HTERT RPE-1 (cell line): Measurements from ENCODE around the gene RIMBP2.
"Not testable (repeated sequence)": the region's sequence is repeated elsewhere in the genome, so short reads cannot be mapped to it uniquely, and the experiment has no call there.

Source experiments
- in situ Hi-C: fragments of 300-500 bp; cut with MboI; formaldehyde crosslinking; loops from 4 replicates; pipeline ENCODE4 v1.14.3; 2020; ENCODE audit warnings: low sequenced_read_pairs

Gene RIMBP2

DNA sequence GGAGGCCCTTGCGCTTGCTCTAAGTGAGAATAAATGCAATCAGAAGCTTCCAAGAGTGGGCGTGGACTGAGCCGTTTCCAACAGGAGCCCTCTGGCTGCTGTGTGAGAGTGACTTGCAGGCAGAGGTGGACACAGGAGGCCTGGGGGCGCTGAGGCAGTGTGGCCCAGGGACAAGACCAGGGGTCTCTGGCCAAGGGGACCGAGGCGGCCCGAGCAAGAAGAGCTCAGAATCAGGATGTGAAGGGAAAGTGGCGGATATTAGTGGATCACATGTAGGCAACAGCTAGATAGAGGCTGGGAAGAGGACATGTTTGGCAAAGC is 8.6 kb downstream of the RIMBP2 start:
- in situ Hi-C loops = no loop called here

DNA sequence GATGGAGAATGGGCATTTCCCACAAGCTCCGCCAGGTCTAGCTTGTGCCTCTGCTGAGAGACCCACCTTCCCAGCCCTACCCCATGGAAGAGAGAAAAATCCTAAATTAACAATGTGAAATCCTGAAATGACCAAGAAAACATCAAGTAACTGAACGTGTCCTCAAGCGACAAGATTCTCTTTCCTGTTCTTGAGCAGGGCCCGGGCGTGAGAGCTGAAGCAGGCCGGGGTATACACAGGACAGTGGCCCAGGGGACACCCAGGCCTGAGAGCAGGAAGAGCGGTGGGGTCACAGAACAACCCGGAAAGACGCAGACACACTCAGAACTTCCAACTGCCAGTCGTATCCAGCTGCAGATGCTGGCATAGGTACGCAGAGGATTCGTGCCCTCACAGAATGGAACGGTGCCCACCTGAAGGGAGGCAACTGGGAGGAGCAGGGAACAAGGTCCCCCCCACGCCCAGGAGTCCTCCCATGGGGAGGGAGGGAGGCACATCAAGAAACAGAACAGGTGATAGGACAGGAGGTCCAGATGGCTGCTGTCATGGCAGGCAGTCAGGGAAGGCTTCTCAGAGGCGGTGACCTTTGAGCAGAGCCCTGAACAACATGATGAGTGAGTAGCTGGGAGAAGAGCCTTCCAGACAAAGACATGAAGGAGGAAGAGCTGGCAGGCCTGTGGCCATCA is 9.1 kb downstream of the RIMBP2 start:
- in situ Hi-C loops = no loop called here

DNA sequence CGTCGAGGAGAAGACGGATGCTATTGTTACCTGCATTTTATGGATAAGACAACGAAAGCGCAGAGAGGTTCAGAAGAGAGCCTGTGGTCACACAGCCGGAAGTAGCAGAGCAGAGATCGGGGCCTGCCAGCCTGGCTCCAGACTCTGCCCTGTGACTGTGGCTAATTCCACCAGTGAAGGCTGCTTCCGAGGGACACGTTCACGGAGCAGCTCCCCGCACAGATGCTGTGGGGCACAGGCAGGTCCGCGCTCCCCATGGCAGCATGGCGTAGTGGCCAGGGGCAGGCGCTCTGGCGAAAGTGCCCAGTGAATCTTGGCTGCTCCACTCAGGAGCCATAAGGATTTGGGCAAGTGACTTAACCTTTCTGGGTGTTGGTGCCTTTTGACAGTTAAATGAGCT is 9.8 kb downstream of the RIMBP2 start:
- in situ Hi-C loops = no loop called here

DNA sequence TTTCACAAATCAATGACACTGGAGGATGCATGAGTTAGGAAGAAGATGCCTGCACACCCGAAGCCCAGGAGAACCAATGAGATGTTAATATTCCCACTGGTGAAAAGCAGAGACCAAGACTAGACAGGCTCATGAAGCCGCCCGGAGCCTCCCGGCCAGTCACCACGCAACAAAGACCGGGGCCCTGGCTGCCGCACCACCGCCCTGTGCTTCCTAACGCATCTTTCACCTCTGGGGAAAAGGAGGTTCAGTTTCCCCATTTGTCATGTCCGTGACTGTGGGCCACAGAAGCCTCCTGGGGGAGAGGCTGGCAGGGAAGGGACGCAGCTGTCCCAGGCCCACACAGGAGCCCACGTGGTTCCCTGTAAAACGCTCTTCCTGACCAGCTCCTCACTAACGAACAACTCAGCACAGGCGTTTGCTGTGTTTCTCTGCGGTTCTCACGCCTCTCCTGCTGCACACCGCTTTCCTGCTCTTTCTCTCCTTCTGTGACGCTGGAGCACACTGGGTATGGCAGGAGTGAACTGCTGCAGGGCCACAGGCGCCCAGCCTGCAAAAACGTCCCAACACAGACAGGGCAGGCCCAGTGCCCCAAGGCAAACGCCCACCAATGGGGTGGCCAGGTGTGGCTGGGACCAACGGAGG is 10.8 kb downstream of the RIMBP2 start:
- in situ Hi-C loops = no loop called here

DNA sequence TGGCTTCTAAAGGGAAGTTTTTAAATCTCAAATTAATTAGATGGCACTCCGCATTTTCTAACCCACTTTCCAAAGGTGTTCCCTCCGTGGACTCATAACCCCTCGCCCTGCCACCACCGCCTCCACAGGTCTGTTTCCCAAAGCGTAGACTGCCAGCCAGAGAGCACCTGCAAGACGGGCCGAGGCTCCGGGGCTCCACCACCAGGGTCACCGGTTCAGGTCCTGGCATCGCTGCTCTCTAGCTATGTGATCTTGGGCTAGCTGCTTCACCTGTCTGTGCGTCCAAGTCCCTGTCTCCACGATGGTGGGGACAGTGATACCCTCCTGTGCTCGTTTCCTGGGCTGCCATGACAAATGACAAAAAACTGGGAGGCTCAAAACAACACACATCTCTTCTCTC is 11.5 kb downstream of the RIMBP2 start:
- in situ Hi-C loops = no loop called here

DNA sequence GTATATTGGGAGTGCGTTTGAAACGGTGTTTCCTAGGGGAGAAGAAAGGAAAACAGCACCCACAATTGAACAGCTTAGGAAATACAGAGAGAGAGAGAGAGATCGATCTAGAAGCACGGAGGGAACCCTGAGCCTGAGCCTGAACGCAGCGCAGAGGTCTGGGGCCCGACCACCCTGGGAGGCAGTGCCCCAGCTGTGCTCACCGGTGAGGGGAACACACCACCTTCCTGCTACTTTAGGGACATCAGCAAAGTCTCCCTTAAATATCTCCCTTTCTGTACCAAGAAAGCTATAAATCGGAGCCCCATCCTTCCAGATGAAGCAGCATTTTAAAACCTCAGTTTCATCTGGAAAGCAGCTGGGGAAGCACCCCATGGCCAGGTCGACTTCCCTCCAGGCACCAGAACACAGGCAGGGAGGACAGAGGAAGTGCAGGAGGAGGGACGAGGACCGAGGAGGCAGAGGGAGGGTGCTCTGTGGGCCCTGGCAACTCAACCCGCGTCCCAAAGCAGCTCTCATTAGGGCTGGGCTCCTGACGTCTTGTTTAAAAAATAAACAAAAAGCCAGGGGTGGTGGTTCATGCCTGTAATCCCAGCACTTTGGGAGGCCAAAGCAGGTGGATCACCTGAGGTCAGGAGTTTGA is 12.2 kb downstream of the RIMBP2 start:
- in situ Hi-C loops = no loop called here

DNA sequence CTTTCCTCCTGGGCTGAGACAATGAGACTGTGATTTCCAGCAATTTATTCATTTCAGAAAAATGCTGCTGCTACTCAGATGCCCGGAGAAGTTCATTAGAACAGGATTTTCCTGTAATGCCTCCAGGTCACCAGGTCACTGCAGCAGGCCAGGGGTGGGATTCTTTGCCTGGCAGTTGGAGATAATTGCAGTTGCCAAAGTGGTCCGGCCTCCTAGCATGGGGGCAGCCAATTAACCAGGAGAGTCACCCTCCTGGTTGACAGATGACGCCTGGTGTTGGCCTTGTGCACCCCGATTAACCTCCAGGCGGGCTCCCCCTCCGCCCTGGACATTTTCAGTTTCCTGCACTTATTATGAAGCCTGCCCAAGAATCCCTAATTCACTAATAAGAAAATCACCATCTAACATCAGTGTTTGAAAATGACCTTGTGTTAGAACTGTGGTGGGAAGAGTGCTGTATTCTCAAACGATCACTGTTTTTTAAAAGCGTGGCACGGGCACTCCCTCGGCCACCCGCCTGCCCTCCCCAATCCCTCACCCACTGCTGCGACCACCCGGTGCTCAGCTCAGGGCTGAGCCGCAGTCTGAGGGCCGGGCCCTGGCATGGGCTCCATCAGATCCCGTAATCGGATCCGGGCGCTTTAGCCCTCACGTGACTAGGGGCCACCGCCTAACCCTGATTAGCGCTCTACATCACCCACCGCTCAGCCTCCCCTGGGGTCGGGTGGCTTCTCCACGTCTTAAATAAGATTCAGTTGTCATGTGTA is 12.9 kb downstream of the RIMBP2 start:
- in situ Hi-C loops = no loop called here

DNA sequence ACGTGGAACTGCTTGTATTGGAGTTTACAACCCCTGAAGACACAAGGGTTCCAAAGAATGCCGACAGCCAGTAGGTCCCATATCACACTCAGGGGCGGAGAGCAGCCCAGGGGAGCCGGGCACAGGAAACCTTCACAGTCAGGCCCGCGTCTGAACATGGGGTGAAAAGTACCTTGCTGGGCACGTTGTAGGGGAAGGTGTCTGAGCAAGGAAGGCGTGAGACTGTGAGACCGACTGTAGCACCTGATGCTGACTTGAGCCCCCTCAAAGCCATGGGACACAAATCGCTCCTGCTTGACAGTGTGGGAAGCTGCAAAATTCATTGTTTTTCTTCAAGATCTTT is 14.7 kb downstream of the RIMBP2 start:
- in situ Hi-C loops = no loop called here

DNA sequence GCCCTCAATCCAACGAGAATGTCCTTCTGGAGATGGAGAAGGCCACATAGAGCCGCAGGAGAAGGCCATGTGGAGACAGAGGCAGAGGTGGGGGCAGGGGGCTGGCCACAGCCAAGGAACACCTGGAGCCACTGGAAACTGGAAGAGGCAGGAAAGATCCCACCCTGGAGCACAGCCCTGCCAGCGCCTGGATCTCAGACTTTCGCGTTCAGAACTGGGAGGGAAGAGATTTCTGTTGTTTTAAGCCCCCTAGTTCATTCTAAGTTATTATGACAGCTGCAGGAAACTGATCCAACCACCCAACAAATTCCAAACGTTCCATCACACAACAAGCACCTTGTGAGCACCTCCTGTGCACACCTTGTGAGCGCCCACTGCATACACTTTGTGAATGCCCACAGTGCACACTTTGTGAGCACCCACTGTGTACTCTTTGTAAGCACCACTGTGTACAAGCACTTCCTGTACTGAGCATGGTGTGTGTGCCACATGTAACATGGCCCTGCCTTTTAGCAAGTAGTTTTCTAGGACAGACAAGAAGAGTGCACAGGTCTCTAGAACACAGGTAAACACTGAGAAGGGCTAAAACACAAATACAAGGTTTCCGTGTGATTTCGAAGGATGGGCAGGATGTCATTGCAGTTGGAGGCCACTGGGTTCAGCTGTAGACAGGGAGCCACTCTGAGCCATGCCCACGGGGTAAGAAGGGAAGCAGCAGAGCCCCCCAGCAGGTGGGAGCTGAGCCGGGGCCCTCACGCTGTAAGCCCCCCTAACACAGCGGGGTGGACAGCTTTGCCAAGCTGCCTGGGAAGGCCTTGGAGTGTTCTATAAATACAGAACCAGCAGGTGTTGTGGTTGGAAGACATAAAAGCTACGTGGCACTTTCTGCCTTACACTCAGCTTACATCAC is 15.4 kb downstream of the RIMBP2 start:
- in situ Hi-C loops = no loop called here

DNA sequence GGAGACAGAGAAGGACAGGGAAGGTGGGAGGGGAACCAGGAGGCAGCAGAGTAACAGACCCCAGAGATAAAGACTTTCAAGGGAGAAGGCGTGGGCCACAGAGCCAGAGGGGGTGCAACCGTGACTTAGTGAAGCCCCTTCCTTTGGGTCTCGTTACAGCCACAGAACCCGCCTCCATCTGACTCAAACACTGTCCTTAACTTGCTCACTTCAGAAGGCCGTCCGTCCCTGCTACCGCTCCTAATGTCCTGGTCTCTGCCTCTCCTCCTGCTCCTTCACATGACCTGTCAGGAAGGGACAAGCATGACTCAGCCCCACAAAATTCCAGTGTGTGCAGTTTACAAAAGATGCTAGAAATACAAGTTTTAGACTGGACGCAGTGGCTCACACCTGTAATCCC is 18.0 kb downstream of the RIMBP2 start:
- in situ Hi-C loops = no loop called here

DNA sequence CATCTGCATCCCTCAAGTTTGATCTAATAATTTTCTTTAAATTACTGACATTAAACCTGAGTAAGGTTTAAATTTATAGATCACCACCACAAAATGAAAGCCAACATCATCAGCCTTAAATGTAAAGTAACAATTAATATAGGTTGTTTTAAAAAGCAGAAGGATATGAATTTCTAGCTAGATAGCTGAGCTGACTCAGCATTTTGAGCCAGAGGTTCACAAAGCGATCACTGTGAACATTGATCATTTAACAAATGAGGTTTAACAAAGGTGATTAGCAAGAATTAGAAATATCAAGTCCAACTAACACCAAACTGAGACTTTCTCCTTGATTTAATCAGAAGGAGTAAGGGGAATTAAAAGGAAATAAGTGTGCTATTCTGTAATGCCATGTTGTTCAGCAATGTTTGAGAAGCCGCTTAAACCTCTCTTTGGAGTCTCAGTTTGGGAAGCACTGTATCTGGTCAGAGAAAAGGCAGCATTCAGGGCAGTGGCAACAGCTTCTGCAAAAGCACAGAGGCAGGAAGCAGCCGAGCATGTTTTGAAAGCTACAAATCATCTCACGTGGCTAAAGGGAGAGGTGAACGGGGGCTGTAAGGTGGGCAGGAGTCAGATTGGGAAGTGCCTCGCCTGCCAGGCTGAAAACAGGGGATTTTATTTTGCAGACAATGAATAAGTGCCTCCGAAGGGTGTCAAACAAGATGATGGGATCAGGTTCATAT is 19.6 kb downstream of the RIMBP2 start:
- in situ Hi-C loops = no loop called here

DNA sequence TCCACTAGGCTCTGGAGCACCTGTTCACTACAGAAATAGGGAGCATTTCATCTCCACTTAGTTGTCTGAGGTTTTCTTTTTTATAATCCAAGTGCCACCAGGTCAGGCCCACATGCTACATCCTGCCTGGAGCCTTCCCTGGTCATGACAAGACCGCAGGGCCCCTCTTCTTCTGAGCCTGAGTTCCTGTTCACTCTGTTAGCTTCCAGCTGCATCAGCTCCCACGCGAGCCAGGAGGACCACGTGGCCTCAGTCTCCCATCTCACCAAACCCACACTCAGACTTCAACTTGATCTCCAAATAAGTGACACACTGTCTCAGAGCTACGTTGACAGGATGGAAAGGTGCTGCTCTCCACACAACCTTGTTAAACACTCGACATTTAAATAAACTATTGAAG is 21.0 kb downstream of the RIMBP2 start:
- in situ Hi-C loops = no loop called here

DNA sequence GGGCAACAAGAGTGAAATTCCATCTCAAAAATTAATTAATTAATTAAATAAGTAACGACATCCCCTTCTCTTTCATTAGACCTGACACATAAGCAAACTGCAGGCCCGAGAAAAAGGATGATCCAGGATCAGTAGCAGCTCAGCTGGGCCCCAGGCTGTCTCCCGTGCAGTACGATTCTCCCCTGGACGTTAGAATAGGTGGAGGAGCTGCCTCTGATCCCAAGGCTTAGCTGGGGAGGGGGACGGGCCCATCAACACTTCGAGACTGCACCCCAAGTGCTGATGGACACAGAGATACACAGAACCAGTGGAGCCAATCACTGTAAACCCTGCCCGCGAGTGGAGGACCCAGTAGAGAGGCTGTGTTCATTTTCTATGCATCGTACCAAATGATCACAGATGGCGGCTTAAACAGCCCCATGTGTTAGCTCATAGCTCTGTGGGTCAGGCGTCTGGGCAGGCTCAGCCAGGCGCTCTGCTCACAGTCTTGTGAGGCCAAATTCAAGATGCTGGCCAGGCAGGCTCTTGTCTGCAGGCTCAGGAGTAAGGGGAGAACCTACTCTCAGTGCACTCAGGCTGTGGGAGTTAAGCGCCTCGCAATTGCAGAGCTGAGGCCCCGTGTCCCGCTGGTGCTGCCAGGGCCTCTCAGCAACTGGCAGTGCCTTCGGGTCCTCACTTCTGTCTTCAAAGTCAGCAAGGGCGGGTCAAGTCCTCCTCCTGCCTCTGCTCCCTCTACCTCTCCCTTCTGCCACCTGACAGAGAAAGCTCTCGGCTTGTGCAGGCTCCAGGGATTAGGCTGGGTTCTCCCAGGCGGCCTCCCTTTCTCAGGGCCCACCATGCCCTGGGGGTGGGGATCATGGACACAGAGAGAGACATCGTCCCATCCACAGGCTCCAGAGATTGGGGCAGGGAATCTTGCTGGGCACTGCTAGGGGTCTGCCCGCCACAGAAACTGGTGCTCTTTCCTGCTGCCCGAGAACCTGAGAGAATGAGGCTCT is 26.4 kb downstream of the RIMBP2 start:
- in situ Hi-C loops = no loop called here

DNA sequence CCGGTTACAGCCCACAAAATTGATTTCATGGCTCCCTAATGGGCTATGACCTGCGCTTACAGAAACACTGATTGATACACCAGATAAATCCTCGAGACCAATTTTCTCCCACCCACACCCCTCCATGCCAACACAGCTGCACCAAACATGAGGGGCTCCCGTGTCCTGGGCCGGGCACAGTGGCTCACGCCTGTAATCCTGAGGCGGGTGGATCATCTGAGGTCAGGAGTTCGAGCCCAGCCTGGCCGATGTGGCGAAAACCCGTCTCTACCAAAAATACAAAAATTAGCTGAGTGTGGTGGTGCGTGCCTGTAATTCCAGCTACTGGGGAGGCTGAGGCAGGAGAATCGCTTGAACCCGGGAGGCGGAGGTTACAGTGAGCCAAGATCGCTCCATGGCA is 27.1 kb downstream of the RIMBP2 start:
- in situ Hi-C loops = not testable (repeated sequence)

DNA sequence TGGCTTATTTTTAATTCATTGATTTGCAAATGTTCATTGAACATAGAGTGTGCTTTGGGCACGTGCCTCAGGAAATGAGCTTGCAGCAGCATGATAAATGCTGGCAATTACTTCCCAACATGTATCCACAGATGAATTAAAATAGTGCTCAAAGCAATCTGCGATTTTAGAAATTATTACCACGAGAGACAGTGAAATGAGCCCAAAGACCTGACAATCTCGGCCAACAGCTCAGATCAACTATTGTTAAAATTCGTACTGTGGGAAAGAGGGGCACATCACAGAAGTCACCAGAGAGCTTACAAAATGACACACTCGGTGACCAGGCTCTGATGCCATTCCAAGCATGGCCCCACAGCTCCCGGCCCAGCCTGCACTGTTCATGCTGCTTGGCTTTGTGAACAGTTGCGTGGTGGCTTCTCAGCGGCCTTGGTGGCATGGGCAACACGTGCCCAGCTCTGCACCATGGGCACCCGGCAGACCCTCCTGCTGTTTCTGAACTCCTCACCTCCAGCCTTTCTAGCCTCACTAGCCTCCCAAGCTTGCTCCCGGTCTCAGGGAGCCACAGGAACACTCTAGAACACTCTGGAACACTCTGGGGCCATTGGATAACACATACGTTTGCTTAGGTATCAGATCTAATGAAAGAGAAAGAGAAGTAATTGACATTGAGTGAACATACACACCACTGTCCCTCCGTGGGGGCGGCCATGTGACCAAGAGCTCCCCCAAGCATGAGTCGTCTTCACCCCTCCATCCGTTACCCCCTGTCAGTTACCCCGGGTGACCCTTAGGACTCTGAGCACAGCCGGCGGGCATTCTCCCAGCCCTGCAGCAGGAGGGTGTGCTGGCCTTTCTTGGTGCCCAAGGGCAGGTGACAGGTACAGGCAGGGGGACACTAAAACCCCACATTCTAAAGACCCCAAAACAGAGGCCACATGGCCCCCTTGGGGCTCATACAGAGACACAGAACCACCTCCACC is 28.0 kb downstream of the RIMBP2 start:
- in situ Hi-C loops = no loop called here

DNA sequence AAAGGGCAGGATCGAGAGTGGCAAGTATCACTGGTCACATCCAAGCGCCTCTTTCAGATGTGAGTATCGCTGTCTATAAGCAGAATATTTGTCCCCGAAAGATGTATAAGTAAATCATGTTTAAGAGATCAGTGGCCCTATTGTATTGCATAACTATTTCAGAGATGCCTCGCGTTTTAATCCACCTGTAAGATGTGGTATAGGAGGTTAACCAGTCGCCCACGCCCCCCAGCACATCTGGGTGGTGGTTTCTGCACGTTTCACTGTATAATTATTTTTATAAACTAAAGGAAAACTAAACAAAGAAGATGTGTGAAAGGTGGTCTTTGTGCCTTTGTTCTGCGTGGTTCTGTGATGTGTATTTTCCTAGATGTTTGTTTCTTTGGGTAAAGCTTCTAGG is 28.9 kb downstream of the RIMBP2 start:
- in situ Hi-C loops = no loop called here

DNA sequence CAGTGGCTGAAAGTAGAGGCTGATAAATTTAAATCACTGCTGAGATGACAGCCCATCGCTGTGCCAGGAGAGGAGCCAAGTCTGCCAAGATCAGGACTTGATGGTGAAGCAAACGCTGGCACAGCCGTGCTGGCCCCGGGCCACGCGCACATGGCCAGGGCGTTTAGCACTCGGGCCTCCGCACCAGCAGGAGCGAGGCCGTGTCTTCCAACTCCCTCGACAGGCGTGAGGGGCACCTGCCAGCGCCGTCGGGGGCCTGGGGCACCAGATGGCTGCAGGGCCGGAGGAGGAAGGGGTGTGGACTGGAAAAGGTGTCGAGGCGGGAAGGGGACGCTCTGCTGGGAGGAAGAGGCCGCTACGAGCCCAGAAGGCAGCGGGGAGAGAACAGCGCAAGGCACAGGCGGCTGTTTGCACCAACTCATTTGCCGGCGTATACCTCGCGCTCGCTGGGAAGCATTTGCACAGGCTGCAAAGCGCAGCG is 29.5 kb downstream of the RIMBP2 start:
- in situ Hi-C loops = no loop called here

DNA sequence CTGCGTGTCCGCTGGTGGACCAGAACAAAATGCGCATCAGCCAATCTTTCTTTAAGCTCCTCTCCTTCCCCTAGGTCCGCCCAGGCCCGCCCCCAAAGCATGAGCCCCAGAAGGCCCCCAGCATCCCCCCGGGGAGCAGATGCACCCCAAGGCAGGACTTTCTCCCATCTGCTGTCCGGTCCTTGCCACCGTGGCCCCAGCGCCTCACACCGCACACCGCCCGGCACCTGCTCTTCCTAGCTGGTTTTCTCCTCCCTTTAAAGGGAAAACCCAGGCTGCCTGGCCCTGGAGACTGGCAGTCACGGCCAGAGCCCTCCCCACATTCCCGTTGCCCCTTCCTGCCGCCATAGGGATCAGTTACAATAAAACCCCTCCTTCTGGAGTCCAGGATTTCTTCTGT is 30.2 kb downstream of the RIMBP2 start:
- in situ Hi-C loops = no loop called here
